ENCODE results near the gene RBAK. TPM values are rescaled to one million over a fixed set of nuclear protein-coding genes. Genes with fewer than 3 reads are reported as not detected.
"Not testable (repeated sequence)": the region's sequence is repeated elsewhere in the genome, so short reads cannot be mapped to it uniquely, and the experiment has no call there.

The RBAK gene
- total RNA-seq, 2 experiments from 2014 or later = 7.4 to 18.5 TPM

DNA sequence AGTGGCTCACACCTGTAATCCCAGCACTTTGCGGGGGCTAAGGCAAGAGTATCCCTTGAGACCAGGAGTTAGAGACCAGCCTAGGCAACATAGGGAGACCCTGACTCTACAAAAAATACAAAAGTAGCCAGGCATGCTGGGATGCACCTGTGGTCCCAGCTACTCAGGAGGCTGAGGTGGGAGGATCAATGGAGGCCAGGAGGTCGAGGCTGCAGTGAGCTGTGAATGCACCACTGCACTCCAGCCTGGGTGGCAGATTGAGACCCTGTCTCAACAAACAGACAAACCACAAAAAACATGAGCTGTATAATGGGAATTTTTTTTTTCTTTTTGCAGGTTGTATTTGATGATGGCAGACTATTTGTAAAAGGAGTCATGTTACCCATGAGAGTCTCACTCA is 1.5 kb downstream of the RBAK start:
- DNase-seq (ENCODE audit: low spot score); H2AFZ ChIP-seq (ENCODE audit: low read length); intact Hi-C loops (cut with micrococcal nuclease; ENCODE audit: unreplicated experiment); H3K9me2 ChIP-seq (ENCODE audit: insufficient read depth, low read length); H4K20me1 ChIP-seq (ENCODE audit: insufficient read depth, low read length); CTCF ChIA-PET (ENCODE audit: unreplicated experiment); BruUV-seq (replicated peaks); H3K27ac ChIP-seq (ENCODE audit: low read depth, low read length, poor library complexity, severe bottlenecking): not testable (repeated sequence)
- POLR2A ChIA-PET = interaction anchor here (0.6 kb wide), 1 partner anchor 1055 kb away, joined by 4 read pairs; no protein-coding TSS in a partner anchor
- Histone ChIP-seq H3K36me3 (ENCODE audit: insufficient read depth, low read length) (peaks cover 39% of the 10 kb centered on the region), H3K4me3 (ENCODE audit: low read depth, low read length, poor library complexity, severe bottlenecking) (peak overlapping the region; percentile 86), H3K4me2 (ENCODE audit: low read length) (peak overlapping the region; percentile 79), H3K4me1 (ENCODE audit: insufficient read depth, low read length, poor library complexity, severe bottlenecking) (peaks cover 13% of the 10 kb centered on the region), H3K9me3 (ENCODE audit: low read length) (peaks cover 16% of the 10 kb centered on the region), H3K79me2 (ENCODE audit: insufficient read depth, low read depth, low read length) (peaks cover 25% of the 10 kb centered on the region)

GRCh38 chr7:5050676-5051075 is 5.0 kb downstream of the RBAK start:
- ChIA-PET CTCF (ENCODE audit: unreplicated experiment) (no interaction called here), POLR2A (interaction anchor here (0.6 to 0.7 kb wide), 2 partner anchors 30 to 401 kb away, joined by 3 read pairs; no protein-coding TSS in a partner anchor)
- Histone ChIP-seq H3K36me3 (ENCODE audit: insufficient read depth, low read length) (peaks cover 73% of the 10 kb centered on the region), H4K20me1 (ENCODE audit: insufficient read depth, low read length) (no peaks in the 10 kb centered on the region), H3K9me3 (ENCODE audit: low read length) (peaks cover 24% of the 10 kb centered on the region), H2AFZ (ENCODE audit: low read length) (no peak overlapping the region), H3K79me2 (ENCODE audit: insufficient read depth, low read depth, low read length) (peaks cover 43% of the 10 kb centered on the region), H3K4me1 (ENCODE audit: insufficient read depth, low read length, poor library complexity, severe bottlenecking) (peaks cover 4% of the 10 kb centered on the region), H3K9me2 (ENCODE audit: insufficient read depth, low read length) (no peaks in the 10 kb centered on the region), H3K4me3 (ENCODE audit: low read depth, low read length, poor library complexity, severe bottlenecking) (no peak overlapping the region), H3K27ac (ENCODE audit: low read depth, low read length, poor library complexity, severe bottlenecking) (no peak overlapping the region), H3K4me2 (ENCODE audit: low read length) (no peak overlapping the region)
- TF ChIP-seq CTCF (conservative IDR thresholded peaks at IDR 0.05; ENCODE audit: low read length) (no peak), EZH2phosphoT487 (IDR thresholded peaks at IDR 0.05; ENCODE audit: borderline replicate concordance, low read depth, low read length) (no peak)
- BruUV-seq (replicated peaks) = no TSS peak
- no peak for DNase-seq (ENCODE audit: low spot score)
- intact Hi-C loops (cut with micrococcal nuclease; ENCODE audit: unreplicated experiment) = no loop called here

- H3K4me1 ChIP-seq (ENCODE audit: insufficient read depth, low read length, poor library complexity, severe bottlenecking); H2AFZ ChIP-seq (ENCODE audit: low read length); POLR2A ChIA-PET; H4K20me1 ChIP-seq (ENCODE audit: insufficient read depth, low read length); H3K27ac ChIP-seq (ENCODE audit: low read depth, low read length, poor library complexity, severe bottlenecking); BruUV-seq (replicated peaks); H3K4me3 ChIP-seq (ENCODE audit: low read depth, low read length, poor library complexity, severe bottlenecking); DNase-seq (ENCODE audit: low spot score); H3K4me2 ChIP-seq (ENCODE audit: low read length); intact Hi-C loops (cut with micrococcal nuclease; ENCODE audit: unreplicated experiment); CTCF ChIA-PET (ENCODE audit: unreplicated experiment); H3K9me2 ChIP-seq (ENCODE audit: insufficient read depth, low read length): not testable (repeated sequence)
- Histone ChIP-seq H3K79me2 (ENCODE audit: insufficient read depth, low read depth, low read length) (peaks cover 35% of the 10 kb centered on the region; the same call in 1 of the 2 replicates), H3K9me3 (ENCODE audit: low read length) (peaks cover 24% of the 10 kb centered on the region), H3K36me3 (ENCODE audit: insufficient read depth, low read length) (peaks cover 84% of the 10 kb centered on the region)
These were observed 6.1 kb downstream of the RBAK start for GRCh38 chr7:5051731-5052130.

DNA sequence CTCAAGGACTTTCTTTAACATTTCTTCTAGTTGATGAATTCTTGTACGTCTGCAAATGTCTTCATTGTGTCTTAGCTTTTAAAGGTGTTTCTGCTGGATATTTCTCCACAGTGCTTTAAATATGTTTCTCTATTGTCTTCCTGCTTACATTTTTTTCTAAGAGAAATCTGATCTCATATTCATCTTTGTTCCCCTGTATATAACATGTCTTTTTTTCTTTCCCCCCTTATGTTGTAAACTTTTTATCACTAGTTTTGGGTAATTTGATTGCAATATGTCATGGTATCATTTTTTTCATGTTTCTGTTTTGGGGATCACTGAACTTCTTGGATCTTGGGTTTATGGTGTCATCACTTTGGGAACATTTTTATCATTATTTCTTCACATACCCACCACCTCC is 7.5 kb downstream of the RBAK start:
- TF ChIP-seq EZH2phosphoT487 (IDR thresholded peaks at IDR 0.05; ENCODE audit: borderline replicate concordance, low read depth, low read length) (no peak), CTCF (conservative IDR thresholded peaks at IDR 0.05; ENCODE audit: low read length) (no peak)
- CTCF ChIA-PET (ENCODE audit: unreplicated experiment) = no interaction called here
- POLR2A ChIA-PET = no interaction called here
- intact Hi-C loops (cut with micrococcal nuclease; ENCODE audit: unreplicated experiment) = no loop called here
- Histone ChIP-seq H3K4me1 (ENCODE audit: insufficient read depth, low read length, poor library complexity, severe bottlenecking) (no peaks in the 10 kb centered on the region), H3K9me3 (ENCODE audit: low read length) (peaks cover 24% of the 10 kb centered on the region), H3K9me2 (ENCODE audit: insufficient read depth, low read length) (no peaks in the 10 kb centered on the region), H3K36me3 (ENCODE audit: insufficient read depth, low read length) (peaks cover 96% of the 10 kb centered on the region), H2AFZ (ENCODE audit: low read length) (no peak overlapping the region), H3K27ac (ENCODE audit: low read depth, low read length, poor library complexity, severe bottlenecking) (no peak overlapping the region), H3K4me3 (ENCODE audit: low read depth, low read length, poor library complexity, severe bottlenecking) (no peak overlapping the region), H3K4me2 (ENCODE audit: low read length) (no peak overlapping the region), H4K20me1 (ENCODE audit: insufficient read depth, low read length) (no peaks in the 10 kb centered on the region), H3K79me2 (ENCODE audit: insufficient read depth, low read depth, low read length) (peaks cover 28% of the 10 kb centered on the region; the same call in 1 of the 2 replicates)
- no TSS peak for BruUV-seq (replicated peaks)
- DNase-seq (ENCODE audit: low spot score) = no peak

All from OCI-LY7 (cell line).